ENCODE results near the gene AKR7A2. TPM values are rescaled to one million over a fixed set of nuclear protein-coding genes. Genes with fewer than 3 reads are reported as not detected.

Gene AKR7A2
- total and polyA plus RNA-seq, 9 of the 15 experiments (the other 6 are each of a cell fraction or from before 2014, with no cell fraction given), result 2.0 to 78.4 (median 49.4) TPM

DNA sequence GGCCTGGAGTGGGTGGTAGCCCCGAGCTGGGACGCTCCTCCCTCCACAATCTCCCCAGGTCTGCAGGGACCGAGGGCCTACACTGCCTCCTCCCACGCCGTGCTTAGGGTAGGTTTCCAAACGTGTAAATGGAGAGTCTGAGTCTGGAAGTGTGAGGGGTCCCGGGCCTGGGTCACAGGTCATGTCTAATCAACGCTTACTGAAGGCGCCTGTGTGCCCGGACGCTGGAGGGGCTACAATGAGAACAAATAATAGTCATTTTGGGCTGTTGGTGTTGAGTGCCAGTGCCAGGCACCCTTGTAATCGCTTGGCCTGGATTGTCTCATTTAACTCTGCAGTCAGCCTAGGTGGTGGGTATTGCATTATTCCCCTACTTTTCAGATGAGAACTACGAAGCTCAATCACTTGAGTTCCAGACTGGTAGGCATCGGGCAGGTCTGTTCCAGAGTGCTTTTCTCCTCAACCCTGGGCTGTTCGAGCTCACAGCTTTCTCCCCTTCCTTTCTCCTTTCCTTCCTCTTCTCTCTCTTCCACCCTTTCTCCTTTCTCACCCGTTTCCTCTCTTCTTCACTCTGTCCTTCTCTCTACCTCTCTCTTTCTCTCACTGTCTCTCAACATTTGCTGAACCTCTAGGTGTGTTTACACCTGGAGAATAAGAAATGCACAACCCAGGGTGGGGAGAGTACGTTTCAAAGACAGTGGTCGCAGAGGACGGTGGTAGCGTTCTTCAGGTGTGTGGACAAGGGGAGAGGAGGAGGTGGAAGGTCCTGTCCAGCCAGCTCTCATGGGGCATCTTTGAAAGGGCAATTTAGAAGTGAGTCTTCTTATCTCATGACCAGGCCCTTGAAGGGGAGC lies 1.1 kb upstream of the AKR7A2 start (continued):
- TF ChIP-seq, protein P1, sequence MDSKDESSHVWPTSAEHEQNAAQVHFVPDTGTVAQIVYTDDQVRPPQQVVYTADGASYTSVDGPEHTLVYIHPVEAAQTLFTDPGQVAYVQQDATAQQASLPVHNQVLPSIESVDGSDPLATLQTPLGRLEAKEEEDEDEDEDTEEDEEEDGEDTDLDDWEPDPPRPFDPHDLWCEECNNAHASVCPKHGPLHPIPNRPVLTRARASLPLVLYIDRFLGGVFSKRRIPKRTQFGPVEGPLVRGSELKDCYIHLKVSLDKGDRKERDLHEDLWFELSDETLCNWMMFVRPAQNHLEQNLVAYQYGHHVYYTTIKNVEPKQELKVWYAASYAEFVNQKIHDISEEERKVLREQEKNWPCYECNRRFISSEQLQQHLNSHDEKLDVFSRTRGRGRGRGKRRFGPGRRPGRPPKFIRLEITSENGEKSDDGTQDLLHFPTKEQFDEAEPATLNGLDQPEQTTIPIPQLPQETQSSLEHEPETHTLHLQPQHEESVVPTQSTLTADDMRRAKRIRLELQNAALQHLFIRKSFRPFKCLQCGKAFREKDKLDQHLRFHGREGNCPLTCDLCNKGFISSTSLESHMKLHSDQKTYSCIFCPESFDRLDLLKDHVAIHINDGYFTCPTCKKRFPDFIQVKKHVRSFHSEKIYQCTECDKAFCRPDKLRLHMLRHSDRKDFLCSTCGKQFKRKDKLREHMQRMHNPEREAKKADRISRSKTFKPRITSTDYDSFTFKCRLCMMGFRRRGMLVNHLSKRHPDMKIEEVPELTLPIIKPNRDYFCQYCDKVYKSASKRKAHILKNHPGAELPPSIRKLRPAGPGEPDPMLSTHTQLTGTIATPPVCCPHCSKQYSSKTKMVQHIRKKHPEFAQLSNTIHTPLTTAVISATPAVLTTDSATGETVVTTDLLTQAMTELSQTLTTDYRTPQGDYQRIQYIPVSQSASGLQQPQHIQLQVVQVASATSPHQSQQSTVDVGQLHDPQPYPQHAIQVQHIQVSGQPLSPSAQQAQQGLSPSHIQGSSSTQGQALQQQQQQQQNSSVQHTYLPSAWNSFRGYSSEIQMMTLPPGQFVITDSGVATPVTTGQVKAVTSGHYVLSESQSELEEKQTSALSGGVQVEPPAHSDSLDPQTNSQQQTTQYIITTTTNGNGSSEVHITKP (IDR thresholded peaks at IDR 0.05; ENCODE audit: partially characterized antibody), result peak; percentile 30
- TF ChIP-seq ZBTB17 (CRISPR knock-in tag; IDR thresholded peaks at IDR 0.05) (no peak), BRCA1 (IDR thresholded peaks at IDR 0.05) (no peak), BRCA1 (CRISPR knock-in tag; IDR thresholded peaks at IDR 0.05) (no peak), SIN3A (IDR thresholded peaks at IDR 0.05; ENCODE audit: borderline replicate concordance in 2 of 2, control insufficient read depth in 1 of 2, low read depth in 2 of 2, low read length in 2 of 2) (no peak; a peak in 1 of 4 replicates), TAL1 (IDR thresholded peaks at IDR 0.05) (0 out of 2 replicates have a peak, but pooled peaks have one; percentile 47), FOXA3 (CRISPR knock-in tag; conservative IDR thresholded peaks at IDR 0.05 in 1 of 2, IDR thresholded peaks at IDR 0.05 in 1 of 2) (no peak; a peak in 1 of 4 replicates), PTRF (tag; IDR thresholded peaks at IDR 0.05) (no peak), SMARCB1 (IDR thresholded peaks at IDR 0.05; ENCODE audit: insufficient read length, low read depth) (no peak)
- TF ChIP-seq, protein P2, sequence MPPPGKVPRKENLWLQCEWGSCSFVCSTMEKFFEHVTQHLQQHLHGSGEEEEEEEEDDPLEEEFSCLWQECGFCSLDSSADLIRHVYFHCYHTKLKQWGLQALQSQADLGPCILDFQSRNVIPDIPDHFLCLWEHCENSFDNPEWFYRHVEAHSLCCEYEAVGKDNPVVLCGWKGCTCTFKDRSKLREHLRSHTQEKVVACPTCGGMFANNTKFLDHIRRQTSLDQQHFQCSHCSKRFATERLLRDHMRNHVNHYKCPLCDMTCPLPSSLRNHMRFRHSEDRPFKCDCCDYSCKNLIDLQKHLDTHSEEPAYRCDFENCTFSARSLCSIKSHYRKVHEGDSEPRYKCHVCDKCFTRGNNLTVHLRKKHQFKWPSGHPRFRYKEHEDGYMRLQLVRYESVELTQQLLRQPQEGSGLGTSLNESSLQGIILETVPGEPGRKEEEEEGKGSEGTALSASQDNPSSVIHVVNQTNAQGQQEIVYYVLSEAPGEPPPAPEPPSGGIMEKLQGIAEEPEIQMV (tag; conservative IDR thresholded peaks at IDR 0.05; ENCODE audit: low read depth), result no peak
- TF ChIP-seq, protein P3, sequence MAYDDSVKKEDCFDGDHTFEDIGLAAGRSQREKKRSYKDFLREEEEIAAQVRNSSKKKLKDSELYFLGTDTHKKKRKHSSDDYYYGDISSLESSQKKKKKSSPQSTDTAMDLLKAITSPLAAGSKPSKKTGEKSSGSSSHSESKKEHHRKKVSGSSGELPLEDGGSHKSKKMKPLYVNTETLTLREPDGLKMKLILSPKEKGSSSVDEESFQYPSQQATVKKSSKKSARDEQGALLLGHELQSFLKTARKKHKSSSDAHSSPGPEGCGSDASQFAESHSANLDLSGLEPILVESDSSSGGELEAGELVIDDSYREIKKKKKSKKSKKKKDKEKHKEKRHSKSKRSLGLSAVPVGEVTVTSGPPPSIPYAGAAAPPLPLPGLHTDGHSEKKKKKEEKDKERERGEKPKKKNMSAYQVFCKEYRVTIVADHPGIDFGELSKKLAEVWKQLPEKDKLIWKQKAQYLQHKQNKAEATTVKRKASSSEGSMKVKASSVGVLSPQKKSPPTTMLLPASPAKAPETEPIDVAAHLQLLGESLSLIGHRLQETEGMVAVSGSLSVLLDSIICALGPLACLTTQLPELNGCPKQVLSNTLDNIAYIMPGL (CRISPR knock-in tag; IDR thresholded peaks at IDR 0.05), result no peak

All from K562 (cell line).